LNCAP (cell line): ENCODE measurements around the gene TWSG1.

Experiments
- CTCF ChIP-seq: fragments of 450-650 bp; IDR thresholded peaks from 2 replicates; pipeline ENCODE4 v1.5.1; 2017; ENCODE audit warnings: mild to moderate bottlenecking

The TWSG1 gene

GRCh38 chr18:9335697-9336045, 1.1 kb downstream of the TWSG1 start:
- TF ChIP-seq CTCF = no peak

GRCh38 chr18:9336827-9337226, 2.3 kb downstream of the TWSG1 start:
- no peak for TF ChIP-seq CTCF

GRCh38 chr18:9337873-9338272, 3.3 kb downstream of the TWSG1 start:
- no peak for TF ChIP-seq CTCF

GRCh38 chr18:9340472-9340871, 5.9 kb downstream of the TWSG1 start:
- no peak for TF ChIP-seq CTCF

- no peak for TF ChIP-seq CTCF
These were observed 9.0 kb downstream of the TWSG1 start for GRCh38 chr18:9343577-9343976.

- TF ChIP-seq CTCF = no peak
These were observed 12.2 kb downstream of the TWSG1 start for GRCh38 chr18:9346775-9347174.

GRCh38 chr18:9348079-9348671, 13.6 kb downstream of the TWSG1 start:
- TF ChIP-seq CTCF = no peak

GRCh38 chr18:9348766-9349165, 14.2 kb downstream of the TWSG1 start:
- no peak for TF ChIP-seq CTCF
